OCI-LY1 (cell line): ENCODE measurements around the gene AHDC1.
A peak's percentile ranks its signal among the peaks of the same experiment; 100 is the strongest.

Experiments
- H2AFZ ChIP-seq: fragments of 200-600 bp; sonication (generic), shearing (Covaris generic); 2 replicates; pipeline ENCODE4 v1.6.0; 2014; ENCODE audit warnings: antibody characterized with exemption, mild to moderate bottlenecking, low read length
- H3F3A ChIP-seq: fragments of 200-600 bp; sonication (generic), shearing (Covaris generic); 2 replicates; pipeline ENCODE4 v1.6.0; 2014; ENCODE audit warnings: mild to moderate bottlenecking, antibody characterized with exemption, low read length, moderate library complexity; ENCODE audit not compliant: insufficient read depth
- H3K27ac ChIP-seq: fragments of 200-600 bp; sonication (generic); 2 replicates; pipeline ENCODE4 v1.5.1; 2014; ENCODE audit warnings: low read length, mixed run types, mild to moderate bottlenecking, low read depth; ENCODE audit not compliant: poor library complexity, severe bottlenecking
- H3K27me3 ChIP-seq: fragments of 200-600 bp; sonication (generic); 2 replicates; pipeline ENCODE4 v1.6.0; 2014; ENCODE audit warnings: antibody characterized with exemption, mild to moderate bottlenecking, low read length, moderate library complexity; ENCODE audit not compliant: insufficient read depth
- H3K36me3 ChIP-seq: fragments of 200-600 bp; sonication (generic); 2 replicates; pipeline ENCODE4 v1.6.1; 2014; ENCODE audit warnings: mild to moderate bottlenecking, antibody characterized with exemption, low read length, moderate library complexity, mixed read lengths; ENCODE audit not compliant: insufficient read depth
- H3K4me1 ChIP-seq: fragments of 200-600 bp; sonication (generic); 2 replicates; pipeline ENCODE4 v1.5.1; 2014; ENCODE audit warnings: mild to moderate bottlenecking, low read length, moderate library complexity; ENCODE audit not compliant: insufficient read depth, severe bottlenecking
- H3K4me2 ChIP-seq: fragments of 200-600 bp; sonication (generic), shearing (Covaris generic); 2 replicates; pipeline ENCODE4 v1.6.1; 2014; ENCODE audit warnings: low read length
- H3K4me3 ChIP-seq: fragments of 200-600 bp; sonication (generic); 2 replicates; pipeline ENCODE4 v1.5.1; 2014; ENCODE audit warnings: low read length, low read depth, mild to moderate bottlenecking, mixed read lengths; ENCODE audit not compliant: poor library complexity, severe bottlenecking
- H3K79me2 ChIP-seq: fragments of 200-600 bp; shearing (Covaris generic); 2 replicates; pipeline ENCODE4 v1.6.1; 2016; ENCODE audit warnings: mixed run types, low read length, mixed read lengths; ENCODE audit not compliant: insufficient read depth
- H3K9ac ChIP-seq: fragments of 200-600 bp; sonication (generic), shearing (Covaris generic); 2 replicates; pipeline ENCODE4 v1.6.1; 2014; ENCODE audit warnings: mild to moderate bottlenecking, low read length, mixed read lengths
- H3K9me2 ChIP-seq: fragments of 200-600 bp; sonication (generic), shearing (Covaris generic); 2 replicates; pipeline ENCODE4 v1.6.1; 2014; ENCODE audit warnings: low read depth, mild to moderate bottlenecking, low read length, mixed read lengths
- H3K9me3 ChIP-seq: fragments of 200-600 bp; shearing (Covaris generic); 2 replicates; pipeline ENCODE4 v1.6.1; 2014; ENCODE audit warnings: low read length, mixed read lengths
- H4K20me1 ChIP-seq: fragments of 200-600 bp; sonication (generic), shearing (Covaris generic); 2 replicates; pipeline ENCODE4 v1.6.0; 2016; ENCODE audit warnings: mild to moderate bottlenecking, low read length; ENCODE audit not compliant: insufficient read depth
- CTCF ChIP-seq: fragments of 200-600 bp; sonication (generic), shearing (Covaris generic); IDR thresholded peaks from 2 replicates; pipeline ENCODE4 v1.5.1; 2017; ENCODE audit warnings: mild to moderate bottlenecking, antibody characterized with exemption, low read length, moderate library complexity, mixed read lengths
- EZH2 ChIP-seq: fragments of 200-600 bp; sonication (generic), shearing (Covaris generic); IDR thresholded peaks from 2 replicates; pipeline ENCODE4 v1.8.0; 2017; ENCODE audit warnings: borderline replicate concordance, mixed run types, mild to moderate bottlenecking, antibody characterized with exemption, low read length, moderate library complexity, mixed read lengths

Gene AHDC1

GRCh38 chr1:27600498-27601175 lies 3.3 kb downstream of the AHDC1 start:
- no peak overlapping the region for H3K4me2 ChIP-seq
- no peak overlapping the region for H3K27ac ChIP-seq
- H3K4me1 ChIP-seq, result peaks cover 29% of the 10 kb centered on the region

GRCh38 chr1:27599605-27600497 lies 4.1 kb downstream of the AHDC1 start:
- H3K27ac ChIP-seq, result no peak overlapping the region
- H3K27me3 ChIP-seq, result no peaks in the 10 kb centered on the region
- TF ChIP-seq CTCF, result peak; percentile 10; the same call in 1 of the 2 replicates
- TF ChIP-seq EZH2, result no peak
- H3K9me2 ChIP-seq, result no peaks in the 10 kb centered on the region
- no peaks in the 10 kb centered on the region for H3K79me2 ChIP-seq
- H3F3A ChIP-seq, result no peaks in the 10 kb centered on the region
- H3K36me3 ChIP-seq, result no peaks in the 10 kb centered on the region
- no peaks in the 10 kb centered on the region for H4K20me1 ChIP-seq
- H3K4me3 ChIP-seq, result no peak overlapping the region
- no peaks in the 10 kb centered on the region for H3K9me3 ChIP-seq
- H3K4me1 ChIP-seq, result peaks cover 29% of the 10 kb centered on the region
- no peak overlapping the region for H3K4me2 ChIP-seq
- no peak overlapping the region for H3K9ac ChIP-seq
- H2AFZ ChIP-seq, result no peak overlapping the region

More at GRCh38 chr1:27600498-27601175, 3.3 kb downstream of the AHDC1 start:
- no peaks in the 10 kb centered on the region for H3F3A ChIP-seq
- H4K20me1 ChIP-seq, result no peaks in the 10 kb centered on the region
- H3K9me3 ChIP-seq, result no peaks in the 10 kb centered on the region
- no peaks in the 10 kb centered on the region for H3K36me3 ChIP-seq
- no peaks in the 10 kb centered on the region for H3K9me2 ChIP-seq
- H3K4me3 ChIP-seq, result no peak overlapping the region
- no peak overlapping the region for H3K9ac ChIP-seq
- H3K27me3 ChIP-seq, result no peaks in the 10 kb centered on the region
- no peak overlapping the region for H2AFZ ChIP-seq
- TF ChIP-seq CTCF (no peak), EZH2 (no peak)
- H3K79me2 ChIP-seq, result no peaks in the 10 kb centered on the region

GRCh38 chr1:27598902-27599528 lies 4.9 kb downstream of the AHDC1 start:
- Histone ChIP-seq H3K9ac (no peak overlapping the region), H3K9me2 (no peaks in the 10 kb centered on the region), H3K4me3 (no peak overlapping the region), H3K27me3 (no peaks in the 10 kb centered on the region), H2AFZ (no peak overlapping the region), H3K4me2 (no peak overlapping the region), H4K20me1 (no peaks in the 10 kb centered on the region), H3K4me1 (peaks cover 29% of the 10 kb centered on the region), H3K9me3 (no peaks in the 10 kb centered on the region), H3K27ac (no peak overlapping the region), H3K36me3 (no peaks in the 10 kb centered on the region), H3K79me2 (no peaks in the 10 kb centered on the region), H3F3A (no peaks in the 10 kb centered on the region)
- TF ChIP-seq CTCF, result no peak
- no peak for TF ChIP-seq EZH2
